Measurements from ENCODE around the gene GMDS. TPM values are rescaled to one million over a fixed set of nuclear protein-coding genes. Genes with fewer than 3 reads are reported as not detected.

Gene GMDS
- total and polyA plus RNA-seq, 2 of the 8 experiments (the other 6 are each of a cell fraction or from before 2014, with no cell fraction given), result 16.8 to 50.0 TPM

DNA sequence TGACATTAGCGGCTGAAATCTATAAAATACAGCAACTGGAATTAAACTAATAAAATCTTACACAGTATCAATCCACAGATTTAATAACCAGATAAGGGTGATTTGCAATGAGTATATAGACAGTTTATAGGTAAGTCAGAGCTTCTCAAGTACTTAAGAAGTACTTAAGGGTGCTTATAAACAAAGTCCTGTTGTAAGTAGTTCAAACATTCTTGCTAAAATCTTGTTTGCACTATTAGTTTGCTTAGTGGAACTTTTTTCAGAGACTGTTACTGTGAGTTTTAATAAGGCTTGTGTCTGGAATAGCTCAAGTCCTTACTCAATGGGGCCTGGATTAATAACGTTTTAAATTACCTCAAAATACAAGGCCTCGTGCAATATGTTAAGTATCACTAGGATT is 240.5 kb downstream of the GMDS start:
- WGBS, 2 experiments (ENCODE audit: extremely low coverage in 1 of 2, insufficient coverage in 1 of 2, insufficient read length in 1 of 2, insufficient replicate concordance in 2 of 2, low coverage in 1 of 2, low lambda C conversion rate in 2 of 2, missing lambda C conversion rate in 1 of 2), result 94% methylated on average over 3 of the region's 3 CpGs; no CpG with 5 or more reads in 1 of the 2 experiments
- Histone ChIP-seq H4K8ac (ENCODE audit: extremely low read depth, insufficient read depth, low read length) (no peak overlapping the region), H3K27ac (ENCODE audit: low read depth, low read length) (no peak overlapping the region), H3K18ac (ENCODE audit: extremely low read depth, low read length) (no peak overlapping the region), H4K5ac (ENCODE audit: insufficient read length, low read depth, low read length) (no peak overlapping the region), H3K9ac (replicated peaks in 1 of 4; ENCODE audit: extremely low read depth in 1 of 4, low read depth in 3 of 4, low read length in 3 of 4) (no peak overlapping the region), H3K4me2 (ENCODE audit: insufficient read depth in 1 of 2, low read depth in 2 of 2, low read length in 2 of 2) (no peak overlapping the region), H3K4ac (replicated peaks; ENCODE audit: insufficient read length, low read depth, low read length) (no peak overlapping the region), H3K79me2 (ENCODE audit: control insufficient read depth in 1 of 2, insufficient read depth in 2 of 2, low read length in 2 of 2) (no peaks in the 10 kb centered on the region), H2AK5ac (ENCODE audit: low read depth, low read length) (no peak overlapping the region), H2BK5ac (ENCODE audit: low read depth, low read length) (no peak overlapping the region), H3K4me3 (ENCODE audit: extremely low read depth in 1 of 4, insufficient read depth in 2 of 4, low read depth in 3 of 4, low read length in 4 of 4) (no peak overlapping the region), H2BK12ac (ENCODE audit: low read depth, low read length) (no peak overlapping the region), H3K56ac (replicated peaks; ENCODE audit: insufficient read length, low read depth, low read length) (no peak overlapping the region), H2AFZ (ENCODE audit: low read length) (no peak overlapping the region), H3K27me3 (replicated peaks in 1 of 4; ENCODE audit: control insufficient read depth in 3 of 4, extremely low read depth in 1 of 4, insufficient read depth in 3 of 4, low read length in 3 of 4) (no peaks in the 10 kb centered on the region), H2BK15ac (ENCODE audit: low read length) (no peak overlapping the region), H3K23me2 (ENCODE audit: low read depth, low read length) (no peaks in the 10 kb centered on the region), H2BK120ac (replicated peaks; ENCODE audit: low read depth, low read length) (no peak overlapping the region), H3K23ac (ENCODE audit: insufficient read length) (no peak overlapping the region), H3K4me1 (replicated peaks in 1 of 4; ENCODE audit: control insufficient read depth in 3 of 4, insufficient read depth in 4 of 4, low read length in 3 of 4) (no peaks in the 10 kb centered on the region), H4K91ac (replicated peaks; ENCODE audit: insufficient read length, low read length) (no peak overlapping the region), H3K9me3 (ENCODE audit: insufficient read depth in 2 of 2, low read depth in 1 of 2, low read length in 1 of 2) (no peaks in the 10 kb centered on the region), H3K36me3 (ENCODE audit: control insufficient read depth in 2 of 4, insufficient read depth in 4 of 4, low read length in 3 of 4) (no peaks in the 10 kb centered on the region), H4K20me1 (replicated peaks in 1 of 2; ENCODE audit: control insufficient read depth in 1 of 2, insufficient read depth in 2 of 2, low read length in 2 of 2) (peaks cover 0 to 2% of the 10 kb centered on the region in 2 experiments), H2BK20ac (ENCODE audit: low read length) (no peak overlapping the region), H3K79me1 (ENCODE audit: low read depth, low read length) (no peaks in the 10 kb centered on the region), H3K14ac (ENCODE audit: insufficient read length) (no peak overlapping the region)
- DNase-seq (ENCODE audit: low read depth in 1 of 2, low spot score in 2 of 2) (no peak), FAIRE-seq (no peak)
- ChIA-PET POLR2A (ENCODE audit: partially characterized antibody) (no interaction called here), CTCF (ENCODE audit: partially characterized antibody) (interaction anchor here (0.9 to 1.6 kb wide), 2 partner anchors 9 to 111 kb away, joined by 3 read pairs; no protein-coding TSS in a partner anchor)
- TF ChIP-seq EZH2 (IDR thresholded peaks at IDR 0.05; ENCODE audit: low read depth, low read length, severe bottlenecking) (no peak), SIN3A (conservative IDR thresholded peaks at IDR 0.05 in 1 of 2, IDR thresholded peaks at IDR 0.05 in 1 of 2; ENCODE audit: low read depth in 1 of 2, low read length in 2 of 2) (no peak), CREB1 (IDR thresholded peaks at IDR 0.05) (no peak), JUND (IDR thresholded peaks at IDR 0.05; ENCODE audit: low read length) (no peak), GABPA (IDR thresholded peaks at IDR 0.05; ENCODE audit: borderline replicate concordance, insufficient read depth, low read length) (no peak), FOSL1 (IDR thresholded peaks at IDR 0.05; ENCODE audit: insufficient read depth, low read depth, low read length) (no peak), CHD2 (IDR thresholded peaks at IDR 0.05; ENCODE audit: low read length) (no peak), RFX5 (IDR thresholded peaks at IDR 0.05; ENCODE audit: borderline replicate concordance, low read depth, low read length) (no peak), HDAC6 (IDR thresholded peaks at IDR 0.05; ENCODE audit: low read depth, low read length) (no peak), RXRA (IDR thresholded peaks at IDR 0.05; ENCODE audit: insufficient read depth, low read depth, low read length) (no peak), BCL11A (IDR thresholded peaks at IDR 0.05; ENCODE audit: low read depth in 2 of 2, low read length in 2 of 2) (no peak), BRCA1 (IDR thresholded peaks at IDR 0.05; ENCODE audit: low read depth, low read length) (no peak), SUZ12 (IDR thresholded peaks at IDR 0.05; ENCODE audit: low read length) (no peak), TBP (IDR thresholded peaks at IDR 0.05; ENCODE audit: low read depth, low read length) (no peak), CBX8 (IDR thresholded peaks at IDR 0.05; ENCODE audit: borderline replicate concordance, low read depth, low read length) (no peak), BACH1 (IDR thresholded peaks at IDR 0.05; ENCODE audit: low read length) (no peak)
